Activated CD8-positive, alpha-beta memory T cell treated with anti-CD3 and anti-CD28 coated beads for 36 hours (primary cell): Measurements from ENCODE around the gene PKIB. TPM values are rescaled to one million over a fixed set of nuclear protein-coding genes. Genes with fewer than 3 reads are reported as not detected.

Source experiments
- CTCF ChIA-PET: fragments of 350-600 bp; sonication (Branson Sonifier 250); formaldehyde crosslinking; loops from one replicate; lab custom pipeline; 2021; ENCODE audit warnings: antibody characterized with exemption; lab: Charles Lee
- POLR2A ChIA-PET: fragments of 350-600 bp; sonication (Branson Sonifier 250); formaldehyde crosslinking; loops from one replicate; lab custom pipeline; 2021; ENCODE audit warnings: antibody characterized with exemption; lab: Charles Lee
- total RNA-seq, 2 experiments: library from RNA; stranded (reverse); gene quantifications; one replicate each; pipeline ENCODE4 v1.2.3, GENCODE V29; 2021

Gene PKIB
- total RNA-seq, 2 experiments from 2014 or later: not detected

GRCh38 chr6:122758927-122759334 lies 148.7 kb downstream of the PKIB start:
- POLR2A ChIA-PET: no interaction called here
- CTCF ChIA-PET: no interaction called here

- POLR2A ChIA-PET: no interaction called here
- CTCF ChIA-PET: no interaction called here
These were observed 150.1 kb downstream of the PKIB start for GRCh38 chr6:122760330-122760729.

- POLR2A ChIA-PET: no interaction called here
- CTCF ChIA-PET: interaction anchor here (1.0 kb wide), 1 partner anchor 51 kb away, joined by 3 read pairs; no protein-coding TSS in a partner anchor
These were observed 156.1 kb downstream of the PKIB start for GRCh38 chr6:122766256-122766655.

- CTCF ChIA-PET: interaction anchor here (0.6 kb wide), 1 partner anchor 11 kb away, joined by 3 read pairs; no protein-coding TSS in a partner anchor
- POLR2A ChIA-PET: no interaction called here
These were observed 160.8 kb downstream of the PKIB start for GRCh38 chr6:122770835-122771601.

- CTCF ChIA-PET: no interaction called here
- POLR2A ChIA-PET: no interaction called here
These were observed 162.7 kb downstream of the PKIB start for GRCh38 chr6:122772724-122773415.

Other genes with a start within 250 kb of the PKIB start
- gene HSF2, start 210.8 kb upstream of the PKIB start, total RNA-seq: 10 to 100 TPM; 14.9 to 17.0 TPM
- gene SERINC1, start 138.6 kb upstream of the PKIB start, total RNA-seq: 10 to 100 TPM; 49.3 to 51.5 TPM
- not detected for gene FABP7, start 169.3 kb downstream of the PKIB start, total RNA-seq
- gene SMPDL3A, start 178.9 kb downstream of the PKIB start, total RNA-seq: under 1 TPM in 1 of 2 experiments, not detected in 1; 0.19 TPM